Fibroblast of lung (primary cell): ENCODE measurements around the gene PC. TPM values are rescaled to one million over a fixed set of nuclear protein-coding genes. Genes with fewer than 3 reads are reported as not detected.

Source experiments
- DNase-seq, 2 donors: peaks; one replicate each; pipeline versions ENCODE4 v3.0.0 to v3.0.0-alpha.2; 2010; ENCODE audit warnings: low read depth in 2 of 2
- H2AFZ ChIP-seq: 2 replicates; pipeline ENCODE4 v1.5.1; 2012; ENCODE audit warnings: low read length, control low read depth, inconsistent platforms
- H3K27ac ChIP-seq: 2 replicates; pipeline ENCODE4 v1.5.1; 2011; ENCODE audit warnings: low read length, control low read depth; ENCODE audit not compliant: insufficient read depth
- H3K27me3 ChIP-seq: 2 replicates; pipeline ENCODE4 v1.5.1; 2011; ENCODE audit warnings: mild to moderate bottlenecking, low read length; ENCODE audit not compliant: control insufficient read depth, insufficient read depth
- H3K36me3 ChIP-seq: 2 replicates; pipeline ENCODE4 v1.5.1; 2011; ENCODE audit warnings: low read length; ENCODE audit not compliant: control insufficient read depth, insufficient read depth
- H3K4me1 ChIP-seq: 2 replicates; pipeline ENCODE4 v1.5.1; 2011; ENCODE audit warnings: low read length; ENCODE audit not compliant: control insufficient read depth, insufficient read depth; ENCODE audit errors: extremely low read depth
- H3K4me2 ChIP-seq: 2 replicates; pipeline ENCODE4 v1.5.1; 2011; ENCODE audit warnings: low read length, control low read depth; ENCODE audit not compliant: insufficient read depth; ENCODE audit errors: extremely low read depth
- H3K4me3 ChIP-seq, 4 experiments: fragments of 200-600 bp in 1 of 4; sonication (generic) in 1 of 4; replicated peaks in 1 of 4; 2 replicates each; pipeline ENCODE4 v1.5.1; 2011 to 2016; ENCODE audit warnings: low read length in 4 of 4, low read depth in 3 of 4, mild to moderate bottlenecking in 3 of 4, control low read depth in 2 of 4, inconsistent platforms in 1 of 4, mixed read lengths in 1 of 4; ENCODE audit not compliant: insufficient read depth in 1 of 4; ENCODE audit errors: control extremely low read depth in 1 of 4
- H3K79me2 ChIP-seq: 2 replicates; pipeline ENCODE4 v1.5.1; 2012; ENCODE audit warnings: mild to moderate bottlenecking, low read length, inconsistent platforms; ENCODE audit not compliant: control insufficient read depth, insufficient read depth
- H3K9ac ChIP-seq: 2 replicates; pipeline ENCODE4 v1.5.1; 2011; ENCODE audit warnings: mild to moderate bottlenecking, low read length, control low read depth; ENCODE audit not compliant: insufficient read depth
- H3K9me3 ChIP-seq: 2 replicates; pipeline ENCODE4 v1.5.1; 2012; ENCODE audit warnings: low read depth, low read length; ENCODE audit not compliant: control insufficient read depth, insufficient read depth
- H4K20me1 ChIP-seq: 2 replicates; pipeline ENCODE4 v1.5.1; 2011; ENCODE audit warnings: low read length; ENCODE audit not compliant: control insufficient read depth, insufficient read depth; ENCODE audit errors: extremely low read depth
- CTCF ChIP-seq, 2 donors: IDR thresholded peaks in 1 of 2; conservative IDR thresholded peaks in 1 of 2; 1 replicate in 1 of 2; 2 replicates in 1 of 2; pipeline ENCODE4 v1.5.1; 2011 to 2012; ENCODE audit warnings: low read length in 2 of 2, control low read depth in 1 of 2, inconsistent platforms in 1 of 2, low read depth in 1 of 2, mild to moderate bottlenecking in 1 of 2
- EZH2 ChIP-seq: IDR thresholded peaks from 2 replicates; pipeline ENCODE4 v1.5.1; 2012; ENCODE audit warnings: low read length, control low read depth, mild to moderate bottlenecking; ENCODE audit errors: missing control alignments
- polyA plus RNA-seq, 2 donors: library from polyadenylated mRNA; depleted of rRNA in 1 of 2; stranded (reverse) in 1 of 2; unstranded in 1 of 2; fragments of >200 nt; gene quantifications; 2 replicates each; pipeline ENCODE4 v1.2.1, GENCODE V29; 2011 to 2012; ENCODE audit warnings: missing spikeins in 1 of 2
- total RNA-seq: library from RNA; depleted of rRNA; stranded (reverse); fragments of >200 nt; gene quantifications from 2 replicates; pipeline ENCODE4 v1.2.1, GENCODE V29; 2014

The PC gene
- total and polyA plus RNA-seq, 2 donors (not counting 1 experiment from before 2014, with no cell fraction given): 5.1 to 22.8 TPM

- H3K4me3 ChIP-seq: no peak overlapping the region
- H3K27me3 ChIP-seq: no peaks in the 10 kb centered on the region
- H4K20me1 ChIP-seq: no peaks in the 10 kb centered on the region
- no peak for DNase-seq
- no peaks in the 10 kb centered on the region for H3K36me3 ChIP-seq
- no peaks in the 10 kb centered on the region for H3K4me1 ChIP-seq
- no peaks in the 10 kb centered on the region for H3K9me3 ChIP-seq
- H3K27ac ChIP-seq: no peak overlapping the region
- no peak overlapping the region for H3K4me2 ChIP-seq
- no peaks in the 10 kb centered on the region for H3K79me2 ChIP-seq
- H3K9ac ChIP-seq: no peak overlapping the region
- no peak overlapping the region for H2AFZ ChIP-seq
- TF ChIP-seq EZH2 (no peak), CTCF (conservative IDR thresholded peaks at IDR 0.05 in 1 of 2, IDR thresholded peaks at IDR 0.05 in 1 of 2; ENCODE audit: low read depth in 1 of 2, low read length in 2 of 2) (no peak)
These were observed 39.4 kb downstream of the PC start for GRCh38 chr11:66918741-66919140.

GRCh38 chr11:66915866-66916265 is 42.3 kb downstream of the PC start:
- no peaks in the 10 kb centered on the region for H3K79me2 ChIP-seq
- no peaks in the 10 kb centered on the region for H3K27me3 ChIP-seq
- no peak overlapping the region for H3K27ac ChIP-seq
- no peak overlapping the region for H2AFZ ChIP-seq
- H3K36me3 ChIP-seq: no peaks in the 10 kb centered on the region
- DNase-seq: no peak
- TF ChIP-seq EZH2 (no peak), CTCF (conservative IDR thresholded peaks at IDR 0.05 in 1 of 2, IDR thresholded peaks at IDR 0.05 in 1 of 2; ENCODE audit: low read depth in 1 of 2, low read length in 2 of 2) (no peak)
- H3K4me2 ChIP-seq: no peak overlapping the region
- H3K9me3 ChIP-seq: no peaks in the 10 kb centered on the region
- H3K4me1 ChIP-seq: no peaks in the 10 kb centered on the region
- H4K20me1 ChIP-seq: no peaks in the 10 kb centered on the region
- H3K4me3 ChIP-seq: no peak overlapping the region
- no peak overlapping the region for H3K9ac ChIP-seq

- DNase-seq: no peak
- Histone ChIP-seq H3K27me3 (no peaks in the 10 kb centered on the region), H3K9ac (no peak overlapping the region), H3K4me1 (no peaks in the 10 kb centered on the region), H3K27ac (no peak overlapping the region), H3K4me2 (no peak overlapping the region), H3K36me3 (no peaks in the 10 kb centered on the region), H4K20me1 (no peaks in the 10 kb centered on the region), H3K4me3 (no peak overlapping the region), H3K9me3 (no peaks in the 10 kb centered on the region), H3K79me2 (no peaks in the 10 kb centered on the region), H2AFZ (no peak overlapping the region)
- no peak for TF ChIP-seq EZH2
- TF ChIP-seq CTCF (conservative IDR thresholded peaks at IDR 0.05 in 1 of 2, IDR thresholded peaks at IDR 0.05 in 1 of 2; ENCODE audit: low read depth in 1 of 2, low read length in 2 of 2): no peak
These were observed 42.9 kb downstream of the PC start for GRCh38 chr11:66915046-66915832.
